K562 (cell line): ENCODE measurements around the gene MTRF1L. TPM values are rescaled to one million over a fixed set of nuclear protein-coding genes. Genes with fewer than 3 reads are reported as not detected.
A peak's percentile ranks its signal among the peaks of the same experiment; 100 is the strongest.

ENCODE experiments used
- ATAC-seq: fragments of 200-7000 bp; cut with Tn5 transposase; 3 replicates; pipeline ENCODE4 v1.9.1; 2020; ENCODE audit warnings: moderate library complexity
- BruUV-seq: library from RNA; stranded (reverse); fragments of 400-500 nt; replicated peaks from 2 replicates; lab custom pipeline; 2021; lab: Mats Ljungman, UMichigan
- CTCF ChIA-PET: fragments of 300-600 bp; formaldehyde crosslinking; extraction: SDS; loops from one replicate; lab custom pipeline; 2021; ENCODE audit warnings: low intra/inter-chr PET ratio; lab: Yijun Ruan, JAX
- POLR2A ChIA-PET: fragments of 300-600, 350-650 bp; sonication (Branson Sonifier 250); formaldehyde crosslinking; extraction: SDS; loops from one replicate; lab custom pipeline; 2021; ENCODE audit warnings: antibody characterized with exemption, inconsistent platforms; lab: Yijun Ruan, JAX
- DNase-seq, 4 experiments: peaks; one replicate each; pipeline versions ENCODE4 v3.0.0 to v3.0.0-alpha.2; 2011 to 2018; ENCODE audit warnings: low spot score in 3 of 4, mixed read lengths in 3 of 4; ENCODE audit errors: extremely low read depth in 1 of 4
- FAIRE-seq: peaks from 2 replicates; lab custom pipeline; 2011; peaks lifted over from hg19 to GRCh38; lab: Jason Lieb, UNC
- H2AFZ ChIP-seq: 2 replicates; pipeline ENCODE4 v1.6.0; 2011; ENCODE audit warnings: low read depth, low read length, control low read depth, inconsistent platforms
- H3K27ac ChIP-seq: fragments of 200-600 bp; 3 replicates; pipeline ENCODE4 v1.8.0; 2011; ENCODE audit warnings: low read depth, mild to moderate bottlenecking, control low read depth, inconsistent platforms, low read length, moderate library complexity, mixed read lengths; ENCODE audit errors: extremely low read depth
- H3K27me3 ChIP-seq, 2 experiments: fragments of 300-600 bp in 1 of 2; 2 replicates in 1 of 2; 3 replicates in 1 of 2; pipeline versions ENCODE4 v1.6.0 to v1.8.0; 2011; ENCODE audit warnings: inconsistent platforms in 2 of 2, low read length in 2 of 2, mild to moderate bottlenecking in 1 of 2, mixed read lengths in 1 of 2, moderate library complexity in 1 of 2; ENCODE audit not compliant: control insufficient read depth in 2 of 2, insufficient read depth in 2 of 2
- H3K36me3 ChIP-seq: fragments of 300-600 bp; 3 replicates; pipeline ENCODE4 v1.8.0; 2011; ENCODE audit warnings: mild to moderate bottlenecking, low read length, inconsistent platforms; ENCODE audit not compliant: control insufficient read depth, insufficient read depth
- H3K4me1 ChIP-seq, 2 experiments: fragments of 200-600 bp in 1 of 2; replicated peaks in 1 of 2; 2 replicates in 1 of 2; 3 replicates in 1 of 2; pipeline versions ENCODE4 v1.5.1 to v1.8.0; 2011; ENCODE audit warnings: inconsistent platforms in 2 of 2, low read length in 2 of 2, mild to moderate bottlenecking in 1 of 2, mixed read lengths in 1 of 2, moderate library complexity in 1 of 2; ENCODE audit not compliant: control insufficient read depth in 2 of 2, insufficient read depth in 2 of 2
- H3K4me2 ChIP-seq: 2 replicates; pipeline ENCODE4 v1.6.1; 2011; ENCODE audit warnings: low read length, control low read depth, inconsistent platforms, mixed read lengths; ENCODE audit not compliant: insufficient read depth
- H3K4me3 ChIP-seq: fragments of 200-600 bp; sonication (generic), shearing (Covaris generic); 2 replicates; pipeline ENCODE4 v1.5.1; 2016; ENCODE audit warnings: control low read depth, inconsistent platforms
- H3K79me2 ChIP-seq: fragments of 200-600 bp; 3 replicates; pipeline ENCODE4 v1.8.0; 2011; ENCODE audit warnings: low read length, inconsistent platforms; ENCODE audit not compliant: control insufficient read depth, insufficient read depth
- H3K9ac ChIP-seq, 2 experiments: 2 replicates each; pipeline versions ENCODE4 v1.6.0 to v1.6.1; 2011; ENCODE audit warnings: low read depth in 2 of 2, low read length in 2 of 2, control low read depth in 1 of 2, inconsistent platforms in 1 of 2, mild to moderate bottlenecking in 1 of 2, mixed read lengths in 1 of 2; ENCODE audit not compliant: insufficient read depth in 1 of 2
- H3K9me1 ChIP-seq: one replicate; pipeline ENCODE4 v1.6.0; 2011; ENCODE audit warnings: inconsistent platforms, mild to moderate bottlenecking, low read length, moderate library complexity; ENCODE audit not compliant: control insufficient read depth, insufficient read depth
- H3K9me3 ChIP-seq: replicated peaks from 2 replicates; pipeline ENCODE4 v1.5.1; 2011; ENCODE audit warnings: low read depth, low read length, inconsistent platforms; ENCODE audit not compliant: control insufficient read depth, insufficient read depth
- H4K20me1 ChIP-seq: replicated peaks from 2 replicates; pipeline ENCODE4 v1.6.1; 2011; ENCODE audit warnings: low read length, inconsistent platforms, mixed read lengths; ENCODE audit not compliant: control insufficient read depth, insufficient read depth
- DPF2 ChIP-seq: fragments of 450-650 bp; IDR thresholded peaks from 2 replicates; pipeline ENCODE4 v1.6.1; 2016
- FOSL1 ChIP-seq: fragments of 200-800 bp; sonication (Bioruptor generic); conservative IDR thresholded peaks from 2 replicates; pipeline ENCODE4 v1.6.1; 2016; ENCODE audit warnings: missing genetic modification characterization, missing compliant biosample characterization
- HMGXB4 ChIP-seq: sonication (generic); formaldehyde crosslinking; IDR thresholded peaks from 2 replicates; pipeline ENCODE4 v1.8.1; 2023; ENCODE audit warnings: mild to moderate bottlenecking, missing genetic modification reagents
- KDM5B ChIP-seq: fragments of 200-600 bp; sonication (generic); IDR thresholded peaks from 2 replicates; pipeline ENCODE4 v1.6.1; 2012; ENCODE audit warnings: low read depth, mild to moderate bottlenecking, moderate library complexity, low read length, control low read depth, inconsistent platforms; ENCODE audit not compliant: insufficient replicate concordance
- MLLT1 ChIP-seq, 2 experiments: fragments of 450-650 bp; IDR thresholded peaks; 2 replicates each; pipeline ENCODE4 v1.6.1; 2016
- PRDM10 ChIP-seq: fragments of 450-650 bp; IDR thresholded peaks from 2 replicates; pipeline ENCODE4 v1.6.1; 2018; ENCODE audit not compliant: partially characterized antibody
- SMAD4 ChIP-seq: fragments of 250-450 bp; sonication (Bioruptor Pico); conservative IDR thresholded peaks from 2 replicates; pipeline ENCODE4 v1.8.0; 2021; ENCODE audit warnings: inconsistent platforms, mild to moderate bottlenecking, moderate library complexity
- TEAD2 ChIP-seq: fragments of 450-650 bp; IDR thresholded peaks from 2 replicates; pipeline ENCODE4 v1.6.1; 2016; ENCODE audit warnings: missing genetic modification characterization, control low read depth, missing compliant biosample characterization
- YY1 ChIP-seq, 3 experiments: IDR thresholded peaks; 2 replicates each; pipeline ENCODE4 v1.6.1; 2011; ENCODE audit warnings: low read length in 2 of 3, mild to moderate bottlenecking in 2 of 3, moderate library complexity in 2 of 3, borderline replicate concordance in 1 of 3, control low read depth in 1 of 3, low read depth in 1 of 3; ENCODE audit not compliant: insufficient read depth in 3 of 3, insufficient replicate concordance in 2 of 3, control insufficient read depth in 1 of 3, insufficient read length in 1 of 3; ENCODE audit errors: extremely low read depth in 1 of 3
- WGBS: fragments of 100-300 bp; shearing (Covaris generic); methylation state at CpG from one replicate; pipeline ENCODE4 v1.1.6; 2016; ENCODE audit warnings: low coverage, mixed read lengths; ENCODE audit not compliant: insufficient coverage; ENCODE audit errors: missing lambda C conversion rate; 5-methylcytosine and 5-hydroxymethylcytosine counted together
- in situ Hi-C: fragments of 300-500 bp; cut with MboI; formaldehyde crosslinking; loops from 4 replicates; pipeline ENCODE4 v1.15.0; 2018; ENCODE audit warnings: inconsistent platforms, mixed read lengths
- intact Hi-C: fragments of 100-400 bp; cut with micrococcal nuclease; formaldehyde crosslinking; loops from 2 replicates; pipeline ENCODE4 v1.14.2; 2022
- polyA plus RNA-seq, 8 experiments: library from polyadenylated mRNA; depleted of rRNA in 4 of 8; stranded (reverse) in 5 of 8; unstranded in 3 of 8; fragments of >200 nt; fragmentation: Nextera tagmentation in 2 of 8; fragmentation: Illumina TruSeq in 1 of 8; extraction: Ambion mirVana in 2 of 8; extraction: Trizol in 1 of 8; gene quantifications; 2 replicates each; pipeline versions ENCODE4 v1.2.1 to v1.2.3, GENCODE V29; 2011 to 2014; ENCODE audit warnings: inconsistent platforms in 1 of 8, missing spikeins in 1 of 8
- total RNA-seq, 7 experiments: library from RNA; depleted of rRNA in 6 of 7; stranded (reverse); fragments of >200 nt in 6 of 7; fragmentation: Illumina TruSeq in 2 of 7; extraction: Trizol in 2 of 7; gene quantifications; 2 replicates each; pipeline versions ENCODE4 v1.2.1 to v1.2.3, GENCODE V29; 2011 to 2021; ENCODE audit warnings: low replicate concordance in 1 of 7

Gene MTRF1L
- total and polyA plus RNA-seq, 9 of the 15 experiments (the other 6 are each of a cell fraction or from before 2014, with no cell fraction given): 10.7 to 34.0 (median 30.2) TPM

- peak overlapping the region; percentile 35; the same call in 1 of the 2 replicates for H2AFZ ChIP-seq
- DNase-seq: no peak
- peaks cover 11% of the 10 kb centered on the region for H4K20me1 ChIP-seq
- H3K9ac ChIP-seq: peak overlapping the region; percentile 88 to 97; a peak in 3 of 4 replicates
- ChIA-PET CTCF (no interaction called here), POLR2A (interaction anchor here (1.3 to 3.9 kb wide), 3 partner anchors 11 to 1530 kb away, joined by 3 to 37 read pairs (median 11); no protein-coding TSS in a partner anchor)
- no peaks in the 10 kb centered on the region for H3K9me3 ChIP-seq
- peak overlapping the region; percentile 99 for H3K4me3 ChIP-seq
- in situ Hi-C loops (loop anchor here (25.0 kb wide), 2 partner anchors 1528 to 1572 kb away; partner anchors contain the start of gene CNKSR3), intact Hi-C loops (loop anchor here (5.0 to 10.0 kb wide), 3 partner anchors 1532 to 1750 kb away; partner anchors contain the start of genes RMND1, SCAF8 and ZBTB2)
- peak overlapping the region; percentile 94 for H3K27ac ChIP-seq
- no peaks in the 10 kb centered on the region for H3K27me3 ChIP-seq
- peak overlapping the region; percentile 97 for H3K4me2 ChIP-seq
- H3K4me1 ChIP-seq: peaks cover 5 to 18% of the 10 kb centered on the region in 2 experiments
- BruUV-seq: no TSS peak
- H3K36me3 ChIP-seq: peaks cover 43% of the 10 kb centered on the region
- 3% methylated on average over 7 of the region's 7 CpGs for WGBS
- FAIRE-seq: no peak
- no peaks in the 10 kb centered on the region for H3K9me1 ChIP-seq
- peaks cover 74% of the 10 kb centered on the region for H3K79me2 ChIP-seq
- no peak for ATAC-seq
- TF ChIP-seq KDM5B (no peak), YY1 (IDR thresholded peaks at IDR 0.05; ENCODE audit: borderline replicate concordance in 1 of 3, control insufficient read depth in 1 of 3, extremely low read depth in 1 of 3, insufficient read depth in 3 of 3, insufficient read length in 1 of 3, insufficient replicate concordance in 2 of 3, low read depth in 1 of 3, low read length in 2 of 3) (no peak), SMAD4 (CRISPR knock-in tag) (no peak), TEAD2 (no peak), MLLT1 (IDR thresholded peaks at IDR 0.05) (peak; percentile 36 to 65; a peak in 3 of 4 replicates), HMGXB4 (CRISPR knock-in tag) (no peak), PRDM10 (peak; percentile 39), DPF2 (peak; percentile 61; the same call in 1 of the 2 replicates), FOSL1 (tag) (peak; percentile 84)
These were observed 18.0 kb downstream of the MTRF1L start for GRCh38 chr6:152984513-152984872.
